ENCODE data around the gene CDH11. TPM values are rescaled to one million over a fixed set of nuclear protein-coding genes. Genes with fewer than 3 reads are reported as not detected.

CDH11 gene
- total RNA-seq, 1 experiment from 2014 or later = 0.64 TPM

GRCh38 chr16:65122724-65123395, 997 bp upstream of the CDH11 start:
- Histone ChIP-seq H3K36me3 (ENCODE audit: control insufficient read depth, insufficient read depth, low read length) (no peaks in the 10 kb centered on the region), H3K4me1 (ENCODE audit: control insufficient read depth, insufficient read depth, low read length) (0 out of 2 replicates have a peak, but pooled peaks cover 3% of the 10 kb centered on the region), H3K4me3 (ENCODE audit: low read depth in 2 of 2, low read length in 2 of 2) (peak overlapping the region; percentile 35 to 53), H3K9me3 (ENCODE audit: control insufficient read depth, insufficient read depth, low read depth, low read length) (no peaks in the 10 kb centered on the region), H3K27ac (ENCODE audit: low read length) (no peak overlapping the region), H3K27me3 (ENCODE audit: control insufficient read depth, insufficient read depth, low read length) (peaks cover 7% of the 10 kb centered on the region)
- BruUV-seq (replicated peaks) = no TSS peak
- ChIA-PET POLR2A (no interaction called here), CTCF (no interaction called here)
- TF ChIP-seq REST (IDR thresholded peaks at IDR 0.05; ENCODE audit: insufficient read depth in 1 of 2, low read depth in 2 of 2, low read length in 1 of 2) (no peak), TCF7L2 (IDR thresholded peaks at IDR 0.05; ENCODE audit: low read depth, low read length) (no peak), POLR2AphosphoS5 (IDR thresholded peaks at IDR 0.05; ENCODE audit: low read depth, low read length) (no peak), SIN3A (IDR thresholded peaks at IDR 0.05; ENCODE audit: borderline replicate concordance, insufficient read depth, low read depth, low read length) (no peak), CTCF (IDR thresholded peaks at IDR 0.05) (no peak)
- DNase-seq (ENCODE audit: low read depth, low spot score) (no peak), ATAC-seq (no peak)
- intact Hi-C loops (cut with micrococcal nuclease; ENCODE audit: unreplicated experiment) = no loop called here
- in situ Hi-C loops (cut with HindIII; ENCODE audit: low pct_unique_long_range_greater_than_20kb, low sequenced_read_pairs) = no loop called here

GRCh38 chr16:65120831-65121721, 787 bp downstream of the CDH11 start:
- DNase-seq (ENCODE audit: low read depth, low spot score) (no peak), ATAC-seq (0 out of 2 replicates have a peak, but pooled peaks have one; percentile 30)
- H3K36me3 ChIP-seq (ENCODE audit: control insufficient read depth, insufficient read depth, low read length) = no peaks in the 10 kb centered on the region
- no TSS peak for BruUV-seq (replicated peaks)
- POLR2A ChIA-PET = no interaction called here
- H3K4me1 ChIP-seq (ENCODE audit: control insufficient read depth, insufficient read depth, low read length) = 0 out of 2 replicates have a peak, but pooled peaks cover 3% of the 10 kb centered on the region
- in situ Hi-C loops (cut with HindIII; ENCODE audit: low pct_unique_long_range_greater_than_20kb, low sequenced_read_pairs) = no loop called here
- H3K4me3 ChIP-seq (ENCODE audit: low read depth in 2 of 2, low read length in 2 of 2) = peak overlapping the region; percentile 9 to 41; a peak in 2 of 4 replicates
- no peak overlapping the region for H3K27ac ChIP-seq (ENCODE audit: low read length)
- H3K27me3 ChIP-seq (ENCODE audit: control insufficient read depth, insufficient read depth, low read length) = peaks cover 7% of the 10 kb centered on the region
- CTCF ChIA-PET = no interaction called here
- H3K9me3 ChIP-seq (ENCODE audit: control insufficient read depth, insufficient read depth, low read depth, low read length) = no peaks in the 10 kb centered on the region
- TF ChIP-seq REST (IDR thresholded peaks at IDR 0.05; ENCODE audit: insufficient read depth in 1 of 2, low read depth in 2 of 2, low read length in 1 of 2) (no peak), CTCF (IDR thresholded peaks at IDR 0.05) (no peak), POLR2AphosphoS5 (IDR thresholded peaks at IDR 0.05; ENCODE audit: low read depth, low read length) (no peak), TCF7L2 (IDR thresholded peaks at IDR 0.05; ENCODE audit: low read depth, low read length) (no peak), SIN3A (IDR thresholded peaks at IDR 0.05; ENCODE audit: borderline replicate concordance, insufficient read depth, low read depth, low read length) (no peak)
- intact Hi-C loops (cut with micrococcal nuclease; ENCODE audit: unreplicated experiment) = no loop called here
